Ovary (tissue), 3 donors: ENCODE results near the gene INHBA.

ENCODE experiments used
- POLR2A ChIP-seq: fragments of 450-650 bp; IDR thresholded peaks from one replicate; pipeline ENCODE4 v1.6.1; 2017; ENCODE audit warnings: antibody characterized with exemption, mild to moderate bottlenecking, moderate library complexity
- TF ChIP-seq, protein P1 (sequence below), 3 donors: fragments of 450-650 bp in 2 of 3; fragments of 200-600 bp in 1 of 3; IDR thresholded peaks; one replicate each; pipeline versions ENCODE4 v1.5.1 to v1.8.0; 2016 to 2022; ENCODE audit warnings: antibody characterized with exemption in 3 of 3, mild to moderate bottlenecking in 1 of 3
- donor health status: DM: no; HTN: no; CAD: no.

DNA sequence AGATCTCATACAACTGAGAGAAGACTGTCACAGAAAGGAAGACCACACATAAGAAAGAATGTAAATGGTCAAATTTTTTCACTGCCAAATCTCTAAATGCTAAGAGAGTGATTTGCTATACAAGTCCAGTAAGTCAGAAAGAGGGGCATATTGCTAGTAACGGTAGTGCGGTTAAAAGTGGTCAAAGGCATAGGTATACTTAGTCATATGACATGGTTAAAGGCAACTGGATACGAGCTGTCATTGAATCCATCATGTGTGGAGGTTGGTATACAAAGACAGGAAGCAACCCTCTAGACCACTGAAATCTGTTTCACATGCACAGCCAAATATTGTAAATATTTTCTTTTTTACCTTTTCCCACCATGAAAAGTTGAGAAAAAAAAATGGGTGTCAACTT, 4.8 kb downstream of the INHBA start:
- TF ChIP-seq, protein P1, sequence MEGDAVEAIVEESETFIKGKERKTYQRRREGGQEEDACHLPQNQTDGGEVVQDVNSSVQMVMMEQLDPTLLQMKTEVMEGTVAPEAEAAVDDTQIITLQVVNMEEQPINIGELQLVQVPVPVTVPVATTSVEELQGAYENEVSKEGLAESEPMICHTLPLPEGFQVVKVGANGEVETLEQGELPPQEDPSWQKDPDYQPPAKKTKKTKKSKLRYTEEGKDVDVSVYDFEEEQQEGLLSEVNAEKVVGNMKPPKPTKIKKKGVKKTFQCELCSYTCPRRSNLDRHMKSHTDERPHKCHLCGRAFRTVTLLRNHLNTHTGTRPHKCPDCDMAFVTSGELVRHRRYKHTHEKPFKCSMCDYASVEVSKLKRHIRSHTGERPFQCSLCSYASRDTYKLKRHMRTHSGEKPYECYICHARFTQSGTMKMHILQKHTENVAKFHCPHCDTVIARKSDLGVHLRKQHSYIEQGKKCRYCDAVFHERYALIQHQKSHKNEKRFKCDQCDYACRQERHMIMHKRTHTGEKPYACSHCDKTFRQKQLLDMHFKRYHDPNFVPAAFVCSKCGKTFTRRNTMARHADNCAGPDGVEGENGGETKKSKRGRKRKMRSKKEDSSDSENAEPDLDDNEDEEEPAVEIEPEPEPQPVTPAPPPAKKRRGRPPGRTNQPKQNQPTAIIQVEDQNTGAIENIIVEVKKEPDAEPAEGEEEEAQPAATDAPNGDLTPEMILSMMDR (IDR thresholded peaks at IDR 0.05), result no peak
- TF ChIP-seq POLR2A, result no peak
